GM12874 (cell line): Measurements from ENCODE around the gene IFIT1B.

Experiments used
- CTCF ChIP-seq: IDR thresholded peaks from 2 replicates; pipeline ENCODE4 v1.5.1; 2011; ENCODE audit warnings: low read depth, mild to moderate bottlenecking, control low read depth, low read length, moderate library complexity; ENCODE audit not compliant: insufficient read depth

The IFIT1B gene

GRCh38 chr10:89393898-89394297 lies 16.0 kb downstream of the IFIT1B start:
- no peak for TF ChIP-seq CTCF

- no peak for TF ChIP-seq CTCF
Observed at GRCh38 chr10:89395141-89395540, 17.3 kb downstream of the IFIT1B start.

GRCh38 chr10:89398003-89398749 lies 20.3 kb downstream of the IFIT1B start:
- TF ChIP-seq CTCF, result no peak

GRCh38 chr10:89399956-89400355 lies 22.1 kb downstream of the IFIT1B start:
- TF ChIP-seq CTCF, result no peak

- TF ChIP-seq CTCF, result no peak
Observed at GRCh38 chr10:89403043-89403442, 25.2 kb downstream of the IFIT1B start.

- TF ChIP-seq CTCF, result no peak
Observed at GRCh38 chr10:89404104-89405047, 26.5 kb downstream of the IFIT1B start.

GRCh38 chr10:89413398-89413912 lies 35.6 kb downstream of the IFIT1B start:
- no peak for TF ChIP-seq CTCF
